Right lung (tissue), 5 donors: ENCODE measurements around the gene GSDME. TPM values are rescaled to one million over a fixed set of nuclear protein-coding genes. Genes with fewer than 3 reads are reported as not detected.
A peak's percentile ranks its signal among the peaks of the same experiment; 100 is the strongest.

ENCODE experiments used
- DNase-seq, 2 donors: peaks; one replicate each; pipeline ENCODE4 v3.0.0-alpha.2; 2013
- polyA plus RNA-seq, 5 donors: library from polyadenylated mRNA; unstranded; fragments of 120-200 nt; gene quantifications; one replicate each; pipeline versions ENCODE4 v1.2.1 to v1.2.3, GENCODE V29; 2013; ENCODE audit warnings: inconsistent platforms in 1 of 5, low replicate concordance in 1 of 5; ENCODE audit not compliant: insufficient read length in 5 of 5, insufficient read depth in 1 of 5

The GSDME gene
- polyA plus RNA-seq, 5 donors: 9.3 to 16.7 (median 12.1) TPM

DNA sequence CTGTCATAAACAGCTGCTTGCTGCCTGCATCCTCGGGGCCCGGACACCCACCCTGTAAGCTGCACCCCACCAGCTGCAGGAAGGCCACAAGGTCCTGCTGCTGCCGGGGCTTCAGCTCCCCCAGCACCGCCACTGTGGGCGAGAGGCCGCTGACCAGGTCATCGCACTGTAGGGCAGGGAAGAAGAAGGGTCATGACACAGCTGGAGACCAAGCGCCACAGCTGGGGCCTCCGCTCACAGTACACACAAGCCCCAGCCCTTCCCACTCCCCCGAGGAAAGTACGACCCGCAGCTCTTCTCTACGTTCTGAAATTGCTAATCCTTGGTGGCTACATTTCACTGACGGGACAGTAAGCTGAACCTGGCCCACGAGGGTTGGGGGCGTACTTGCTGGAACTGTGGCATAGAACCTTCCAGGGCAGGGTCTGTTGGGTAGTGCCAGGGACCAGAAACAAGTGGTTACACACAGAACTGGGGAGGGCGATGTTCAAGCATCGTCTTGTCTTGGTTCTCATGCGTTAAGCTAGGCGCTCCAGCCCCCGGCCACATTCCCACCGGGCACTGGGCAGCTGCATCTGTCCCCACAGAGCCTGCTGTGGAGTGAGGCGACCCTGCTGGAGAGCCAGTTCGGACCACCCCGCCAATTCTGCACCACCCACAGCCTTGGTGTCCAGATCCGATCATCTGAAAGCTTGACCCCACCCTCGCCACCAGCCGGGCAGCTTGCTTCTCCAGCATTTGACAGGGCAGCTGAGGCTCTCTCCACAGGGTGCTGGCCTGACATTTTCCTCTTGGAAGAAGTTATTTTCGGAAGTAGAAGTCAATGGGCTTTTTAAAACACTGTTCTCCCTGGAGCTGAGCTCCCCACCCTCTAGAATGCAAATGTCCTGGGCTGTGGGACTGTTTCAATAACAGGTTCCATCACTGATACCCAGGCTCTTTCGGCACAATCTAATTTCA is 50.8 kb downstream of the GSDME start:
- no peak for DNase-seq

DNA sequence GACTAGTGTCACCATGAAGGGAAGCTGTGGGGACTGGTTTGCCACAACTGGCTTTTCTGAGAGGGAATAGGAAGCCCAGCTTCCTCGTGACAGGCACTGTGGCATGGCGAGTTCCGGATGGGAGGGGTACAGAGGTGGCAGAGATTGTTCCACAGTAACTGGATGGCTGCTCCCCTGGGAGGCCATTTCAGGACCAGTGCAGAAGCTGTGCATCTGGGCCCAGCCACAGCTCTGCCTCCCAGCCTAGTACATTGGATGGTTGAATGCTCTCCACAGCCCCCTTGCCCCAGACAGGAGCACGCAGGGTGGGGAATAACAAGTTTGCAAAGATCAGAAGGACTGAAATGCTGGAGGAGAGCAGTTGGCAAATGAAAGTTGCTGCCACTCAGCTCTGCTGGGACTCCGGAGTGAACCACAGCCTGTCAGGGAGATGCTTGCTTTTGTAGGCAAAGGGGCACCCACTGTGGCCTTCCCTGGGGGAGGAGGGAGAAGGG is 51.8 kb downstream of the GSDME start:
- no peak for DNase-seq

DNA sequence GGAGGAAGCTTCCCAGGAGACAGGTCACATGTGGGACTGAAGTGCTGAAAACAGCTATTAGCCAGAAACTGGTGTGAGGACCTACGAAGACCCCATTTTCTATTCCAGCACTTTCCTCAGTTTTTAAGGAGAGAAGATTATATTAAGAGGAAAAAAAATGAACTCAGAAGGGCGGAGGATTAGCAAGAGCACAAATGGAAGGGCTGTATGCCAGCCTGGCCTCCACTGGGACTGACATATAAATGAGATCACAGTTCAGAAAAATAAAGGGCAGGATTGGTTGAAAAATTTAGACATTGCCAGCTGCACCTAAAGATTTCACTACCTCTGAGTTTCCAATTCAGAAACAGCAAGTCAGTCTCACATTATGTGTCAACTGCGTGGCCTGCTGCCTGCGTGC is 53.0 kb downstream of the GSDME start:
- no peak for DNase-seq

DNA sequence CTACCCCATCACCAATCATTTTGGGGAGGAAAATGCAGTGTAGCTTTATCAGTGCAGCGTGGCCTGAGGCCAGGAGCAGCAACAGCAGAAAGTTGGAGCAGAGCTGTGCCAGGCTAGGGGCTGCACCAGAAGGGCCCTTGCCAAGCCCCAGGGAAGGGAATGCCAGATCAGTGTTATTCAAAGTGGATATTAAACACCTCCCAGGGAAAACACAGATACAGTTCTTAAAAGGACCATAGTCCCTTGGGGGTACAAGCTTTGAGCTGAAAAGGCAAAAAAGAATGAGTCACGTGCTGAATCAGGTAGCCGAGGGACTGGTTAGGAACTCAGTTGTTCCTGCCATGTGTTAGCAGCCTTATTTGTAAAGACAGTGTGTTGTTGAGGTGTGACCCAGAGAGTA is 54.0 kb downstream of the GSDME start:
- no peak for DNase-seq

DNA sequence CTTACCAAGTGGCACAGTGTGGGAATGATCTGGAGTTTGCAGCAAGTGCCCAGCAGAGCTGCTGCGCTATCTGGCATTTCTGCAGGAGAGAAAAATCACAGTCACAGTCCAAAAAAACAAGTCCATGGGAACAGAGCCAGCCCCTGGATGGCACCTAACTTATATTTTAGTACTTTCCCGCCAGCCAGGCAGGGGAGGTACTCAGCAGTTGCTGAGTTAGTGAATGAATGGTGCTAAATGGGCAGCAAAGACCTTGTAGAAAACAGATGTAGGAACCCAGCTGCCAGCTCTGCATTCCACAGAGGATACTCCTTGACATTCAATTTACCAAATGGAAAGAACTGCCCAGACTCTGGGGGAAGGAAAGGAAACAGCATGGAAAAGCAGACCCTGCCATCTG is 54.5 kb downstream of the GSDME start:
- DNase-seq: no peak

DNA sequence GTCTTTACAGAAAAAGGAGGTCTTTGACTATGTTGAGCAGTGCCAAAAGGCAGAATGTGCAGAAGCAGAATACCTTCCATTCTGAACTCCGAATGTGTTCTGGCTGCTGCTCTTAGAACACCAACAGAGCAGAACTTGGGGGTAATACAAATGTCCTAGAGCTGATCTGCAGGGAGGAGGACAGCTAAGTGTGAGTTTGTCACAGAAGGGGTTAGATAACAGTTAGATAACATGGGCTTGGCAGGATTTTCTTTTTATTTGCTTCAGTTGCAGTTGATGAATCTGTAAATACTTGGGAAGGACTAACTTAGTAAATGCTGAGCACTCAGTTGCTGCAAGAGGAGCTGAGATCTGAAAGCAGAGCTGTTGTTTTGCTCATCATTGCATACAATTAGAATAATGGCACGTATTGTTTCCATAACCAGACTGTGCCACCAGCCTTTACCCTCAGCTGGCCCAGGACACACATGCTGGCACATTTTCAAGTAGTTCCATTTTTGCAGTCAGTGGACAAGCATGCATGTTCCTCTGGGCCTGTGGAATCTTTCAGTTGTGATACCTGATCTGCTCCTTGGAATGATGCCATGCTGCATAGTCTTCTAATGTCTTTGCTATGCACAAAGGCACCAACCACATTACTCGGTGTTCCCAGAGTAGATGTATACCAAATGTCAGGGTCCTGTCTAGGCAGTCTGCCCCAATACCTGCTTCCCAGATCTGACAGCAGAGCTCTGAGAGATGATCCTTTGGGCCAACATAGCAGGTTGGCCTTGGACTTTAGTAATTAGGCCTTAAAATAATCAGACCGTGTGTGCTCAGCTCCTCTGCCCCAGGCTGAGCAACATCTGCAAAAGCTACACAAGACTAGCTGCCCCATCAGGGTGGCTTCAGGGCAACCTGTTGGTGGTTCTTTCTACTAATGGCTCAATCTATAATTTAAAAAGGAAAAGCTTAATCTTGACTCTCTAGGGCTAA is 55.7 kb downstream of the GSDME start:
- no peak for DNase-seq

DNA sequence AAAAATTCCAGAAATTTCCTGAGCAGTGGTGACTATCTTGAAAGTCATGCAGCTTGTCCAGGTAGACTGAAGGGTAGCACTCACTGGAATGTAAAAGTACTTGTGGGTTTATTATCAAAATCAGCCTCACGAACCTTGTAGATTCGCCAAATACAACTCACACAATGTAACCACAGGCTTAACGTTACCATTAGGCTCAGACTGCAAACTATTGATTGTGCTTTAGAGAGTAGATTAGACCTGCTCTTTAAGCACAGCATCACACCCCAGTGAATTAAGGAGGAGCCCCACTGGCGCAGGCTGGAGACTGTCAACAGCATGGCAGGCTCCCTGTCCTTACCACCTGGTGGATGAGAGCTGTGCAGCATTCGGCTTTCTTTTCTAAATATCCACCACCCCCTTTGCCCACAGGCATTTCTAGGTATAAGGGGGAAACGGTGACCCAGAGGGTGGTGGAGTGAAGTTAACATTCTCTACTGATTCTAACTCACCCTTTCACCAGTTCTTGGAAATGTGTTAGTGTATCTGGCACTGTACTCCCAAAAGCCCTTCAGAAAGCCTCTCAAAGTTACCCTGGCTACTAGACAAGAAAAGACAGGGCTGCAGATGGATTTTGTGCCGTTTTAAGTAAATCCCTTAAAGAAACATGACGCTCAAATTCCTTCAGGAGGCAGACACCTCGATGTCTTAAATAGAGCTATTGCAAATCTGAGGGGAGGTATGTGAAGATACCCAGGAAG is 56.6 kb downstream of the GSDME start:
- no peak for DNase-seq

DNA sequence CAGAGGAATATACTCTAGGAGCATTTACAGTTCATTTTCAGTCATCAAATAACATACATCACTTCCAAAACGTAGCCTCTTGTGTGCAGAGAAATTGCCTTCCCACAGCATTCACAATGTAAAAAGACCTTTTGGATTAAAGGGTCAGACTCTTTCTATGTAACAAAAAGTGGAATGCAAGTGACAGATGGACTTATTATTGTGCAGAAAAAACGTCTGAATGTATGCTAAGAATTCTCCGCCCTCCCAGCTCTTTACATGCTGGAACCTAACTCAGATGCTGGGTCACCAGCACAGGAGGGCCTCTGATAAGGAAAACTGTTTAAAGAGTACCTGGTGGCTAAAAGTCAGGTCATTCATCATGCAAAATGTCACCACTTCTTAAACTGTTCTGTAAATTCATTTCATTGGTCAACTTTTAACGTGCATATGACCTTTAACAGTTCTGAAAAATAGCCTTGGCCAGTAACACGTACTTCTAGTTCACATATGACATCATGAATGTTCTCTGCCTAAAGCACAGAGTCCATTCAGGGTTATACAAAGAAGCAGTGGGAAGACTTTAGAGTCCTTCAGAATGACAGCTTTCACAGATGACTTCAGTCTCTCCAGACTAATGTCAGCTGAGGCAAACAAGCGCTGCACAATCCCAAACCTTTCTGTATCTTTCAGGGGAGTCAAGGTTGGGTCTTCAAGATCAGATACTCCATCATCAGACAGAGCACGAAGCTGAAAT is 58.6 kb downstream of the GSDME start:
- no peak for DNase-seq

DNA sequence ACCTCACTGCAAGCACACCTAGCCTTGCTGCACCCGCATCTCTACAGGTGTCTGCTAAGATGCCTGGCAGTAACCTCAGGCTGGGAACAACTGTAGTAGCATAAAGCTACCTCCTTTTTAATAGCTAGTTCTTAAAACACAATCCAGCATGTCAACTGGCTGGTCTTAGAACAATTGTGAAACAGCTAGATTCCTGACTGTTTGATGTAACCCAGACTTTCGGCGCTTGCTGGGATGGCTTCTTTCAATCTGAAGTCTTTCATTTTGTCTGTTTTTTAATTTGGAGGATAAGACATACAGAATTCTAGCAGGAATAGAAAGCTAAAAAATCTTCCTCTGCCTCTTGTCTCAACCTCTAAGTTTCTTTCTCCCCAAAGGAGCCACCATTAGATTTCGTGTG is 59.8 kb downstream of the GSDME start:
- DNase-seq: no peak

DNA sequence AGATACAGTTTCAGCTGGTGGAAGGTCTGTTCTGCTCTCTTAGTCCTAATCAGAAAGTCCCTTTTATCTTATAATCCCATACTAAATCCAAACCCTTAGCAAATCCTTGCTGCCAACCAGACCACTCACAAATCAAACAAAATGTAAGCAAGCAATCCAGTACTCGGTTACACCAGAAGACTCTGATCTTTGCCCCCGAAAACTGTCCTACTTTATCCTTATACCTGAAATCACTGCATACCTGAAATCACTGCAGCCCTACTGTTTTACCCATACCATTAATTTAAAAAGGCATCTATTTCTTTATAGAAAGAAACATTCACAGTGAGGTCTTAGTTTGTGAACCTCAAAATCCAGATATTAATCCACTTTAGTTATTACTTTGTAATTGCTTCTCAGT is 64.7 kb downstream of the GSDME start:
- DNase-seq: no peak

DNA sequence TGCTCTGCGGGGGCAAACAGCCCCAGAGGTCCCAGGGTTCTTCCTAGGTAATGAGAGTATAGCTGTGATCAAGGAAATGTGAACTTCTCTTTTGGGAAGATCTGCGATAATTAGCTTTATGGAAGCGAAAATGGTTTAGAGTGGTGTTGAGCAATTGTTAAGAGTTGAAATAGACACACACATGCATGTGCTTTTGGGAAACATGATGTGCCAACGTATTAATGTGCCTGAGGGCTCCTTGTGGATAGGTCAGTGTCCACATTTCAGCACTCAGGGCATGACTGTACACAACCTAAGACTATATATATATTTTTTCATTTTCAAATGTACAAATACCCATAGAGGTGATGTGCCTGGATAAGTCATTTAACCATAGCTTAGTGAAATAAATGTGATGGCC is 67.0 kb downstream of the GSDME start:
- no peak for DNase-seq

DNA sequence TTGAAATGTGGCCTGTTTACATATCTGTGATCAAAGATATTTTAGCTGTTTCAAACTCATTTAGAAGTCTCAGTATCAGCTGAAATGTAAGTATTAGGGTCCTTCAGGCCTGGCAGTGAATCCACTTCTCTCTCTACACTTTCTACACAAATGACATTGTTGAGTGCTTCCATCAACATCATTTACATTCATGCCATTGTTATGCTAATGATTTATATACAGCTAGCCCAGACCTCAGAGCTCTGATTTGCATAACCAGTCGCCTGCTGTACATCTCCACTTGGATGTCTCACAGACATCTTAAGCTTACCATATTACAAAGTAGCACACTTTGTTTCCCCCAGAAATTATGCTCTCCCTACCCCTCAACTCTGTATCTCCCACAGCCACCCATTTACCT is 71.6 kb downstream of the GSDME start:
- no peak for DNase-seq

DNA sequence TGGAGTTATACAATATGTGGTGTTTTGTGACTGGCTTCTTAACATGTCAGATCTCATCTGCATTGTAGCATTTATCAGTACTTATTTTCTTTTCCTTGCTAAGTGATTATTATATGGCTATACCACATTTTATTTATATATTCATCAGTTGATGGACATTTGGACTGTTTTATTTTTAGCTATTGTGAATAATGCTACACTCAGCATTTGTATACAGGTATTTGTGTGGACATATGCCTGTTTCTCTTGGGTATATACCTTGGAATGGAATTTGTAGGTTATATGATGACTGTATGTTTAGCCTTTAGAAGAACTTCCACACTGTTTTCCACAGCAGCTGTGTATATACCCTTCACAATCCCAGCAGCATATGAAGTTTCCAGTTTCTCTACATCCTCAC is 86.5 kb downstream of the GSDME start:
- no peak for DNase-seq

DNA sequence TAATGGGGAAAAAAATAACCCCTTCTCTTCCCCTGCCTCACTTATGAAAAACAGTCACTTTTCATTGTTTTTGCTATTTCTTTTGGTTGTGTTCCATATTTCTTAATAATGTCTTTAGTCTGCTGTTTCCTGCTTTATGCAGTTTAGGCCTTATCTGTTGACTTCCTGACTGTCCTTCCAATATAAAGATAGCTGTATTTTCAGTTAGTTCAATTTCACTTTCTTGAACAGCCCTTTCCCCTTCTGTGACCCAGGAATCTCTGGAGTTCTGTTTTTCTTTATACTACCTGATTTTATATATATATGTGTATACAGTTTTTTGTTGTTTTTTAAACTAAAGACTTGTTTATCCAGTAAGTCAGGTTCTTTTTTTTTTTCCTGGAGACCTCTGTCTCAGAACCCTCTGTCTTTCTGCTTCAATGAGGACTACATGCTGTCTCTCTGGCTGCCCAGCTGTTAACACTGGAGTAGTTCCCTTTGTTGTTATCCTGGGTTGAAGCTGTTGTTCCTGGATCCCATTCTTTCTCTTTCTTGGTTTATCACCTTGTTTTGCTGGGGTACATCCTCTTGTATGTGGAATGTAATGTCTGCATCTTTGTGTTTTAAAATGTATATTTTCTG is 87.2 kb downstream of the GSDME start:
- no peak for DNase-seq

DNA sequence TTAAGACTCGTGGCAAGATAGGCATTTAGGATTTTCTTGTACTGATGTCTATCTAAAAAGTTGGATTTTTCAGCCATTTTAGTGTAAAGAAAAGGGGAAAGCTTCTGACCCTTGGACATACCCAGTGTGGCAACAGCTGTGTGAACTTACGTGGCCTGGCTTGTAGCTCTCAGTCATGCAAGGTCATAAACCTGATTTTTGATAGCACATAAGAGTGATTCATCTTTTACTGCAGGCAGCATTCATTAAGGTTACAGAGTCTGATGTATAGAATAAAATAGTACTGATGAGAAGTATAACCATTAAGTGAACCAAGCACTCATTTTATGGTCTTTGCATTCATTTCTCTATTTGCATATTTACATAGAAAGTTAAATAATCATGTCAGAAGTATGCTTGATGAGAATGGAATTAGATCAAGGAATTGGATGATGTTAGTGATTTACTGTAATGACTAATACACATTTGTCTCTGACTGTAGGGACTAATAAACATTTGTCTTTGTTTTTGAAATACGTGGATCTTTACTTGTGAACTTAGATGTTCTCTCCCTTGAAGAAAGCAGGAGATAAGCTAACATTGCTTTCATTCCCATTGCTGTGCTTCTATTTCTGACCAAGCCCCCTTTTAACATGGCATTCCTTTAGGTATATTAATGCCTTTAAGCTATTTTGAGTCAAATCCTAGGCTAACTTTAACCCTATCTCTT is 88.2 kb downstream of the GSDME start:
- no peak for DNase-seq

DNA sequence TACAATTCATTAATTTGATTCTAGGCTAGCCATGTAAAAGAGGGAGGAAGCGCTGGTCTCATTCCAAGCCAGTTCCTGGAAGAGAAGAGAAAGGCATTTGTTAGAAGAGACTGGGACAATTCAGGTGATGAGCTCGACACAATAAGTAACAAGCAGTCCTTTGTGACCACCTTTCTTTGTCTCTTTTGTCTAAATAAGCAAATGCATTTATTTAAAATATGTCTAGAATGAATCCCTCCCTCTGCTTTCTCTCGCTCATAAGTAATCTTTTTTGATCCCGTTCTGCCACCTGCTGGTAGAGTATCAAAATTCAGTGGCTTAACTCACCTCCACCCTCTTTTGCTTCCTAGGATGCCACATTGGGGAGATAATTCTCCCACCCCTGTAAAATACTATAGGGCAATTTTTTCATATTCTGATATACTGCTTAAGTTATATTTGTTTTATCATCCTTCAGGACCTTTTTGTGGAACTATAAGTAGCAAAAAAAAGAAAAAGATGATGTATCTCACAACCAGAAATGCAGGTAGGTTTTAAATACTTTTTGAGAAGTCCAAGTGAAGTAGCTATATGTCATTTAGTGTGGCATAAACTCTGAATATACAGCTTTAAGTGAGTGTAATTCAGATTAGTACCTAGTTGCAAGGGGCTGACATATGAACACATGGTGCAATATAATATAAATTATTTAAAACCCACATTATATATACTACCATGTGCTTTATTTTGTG is 91.5 kb downstream of the GSDME start:
- peak; percentile 32 for DNase-seq

DNA sequence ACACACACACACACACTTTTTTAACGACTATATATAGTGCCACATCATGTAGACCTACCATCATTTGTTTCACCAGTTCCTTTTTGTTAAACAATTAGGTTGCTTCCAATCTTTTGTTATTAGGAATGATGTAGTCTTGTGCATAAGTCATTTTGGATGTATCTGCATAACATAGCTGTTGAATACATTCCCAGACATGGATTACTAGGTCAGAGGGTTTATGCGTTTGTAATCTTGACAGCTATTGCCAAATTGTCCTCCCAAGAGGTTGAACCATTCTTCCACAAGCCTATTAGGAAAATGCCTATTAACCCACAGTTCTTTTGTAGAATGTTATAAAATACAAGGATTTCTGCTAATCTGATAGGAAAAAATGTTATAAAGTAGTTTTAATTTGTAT is 96.7 kb downstream of the GSDME start:
- no peak for DNase-seq

DNA sequence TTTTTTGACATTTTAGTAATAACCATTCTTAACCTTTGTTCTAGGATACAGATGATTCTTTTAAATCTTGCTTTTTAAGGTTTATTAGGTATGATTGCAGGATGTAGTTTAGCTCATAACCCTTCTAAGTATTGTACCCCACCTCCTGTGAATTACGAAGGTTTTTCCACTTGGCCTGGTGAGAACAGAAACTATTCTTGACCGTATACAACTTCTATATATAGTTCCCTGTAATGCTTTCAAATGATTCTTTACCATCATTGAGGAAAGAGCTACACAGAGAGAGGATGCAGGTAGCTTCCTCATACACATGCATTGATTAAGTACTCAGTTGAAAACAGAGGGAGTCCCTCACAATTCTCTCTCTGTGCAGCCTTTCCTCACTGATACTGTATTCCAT is 97.8 kb downstream of the GSDME start:
- DNase-seq: no peak

DNA sequence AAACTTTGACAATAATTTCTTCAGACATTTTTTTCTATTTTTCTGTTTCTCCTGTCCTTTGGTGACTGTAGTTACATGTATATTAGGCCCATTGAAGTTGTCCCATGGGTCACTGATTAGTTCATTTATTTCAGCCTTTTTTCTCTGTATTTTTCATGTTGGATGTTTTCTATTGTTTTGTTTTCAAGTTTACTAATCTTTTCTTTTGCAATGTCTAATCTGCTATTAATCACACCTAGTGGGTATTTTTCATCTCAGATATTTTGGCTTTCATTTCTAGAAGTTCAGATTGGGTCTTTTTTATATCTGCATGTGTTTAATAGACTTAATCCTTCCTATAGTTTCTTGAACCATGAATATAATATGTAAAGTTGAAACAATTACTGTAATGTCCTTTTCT is 99.3 kb downstream of the GSDME start:
- DNase-seq: no peak
